Measurements from ENCODE around the gene SMTN. TPM values are rescaled to one million over a fixed set of nuclear protein-coding genes. Genes with fewer than 3 reads are reported as not detected.

Gene SMTN
- total and polyA plus RNA-seq, 9 of the 15 experiments (the other 6 are each of a cell fraction or from before 2014, with no cell fraction given), result 2.5 to 41.1 (median 16.1) TPM

DNA sequence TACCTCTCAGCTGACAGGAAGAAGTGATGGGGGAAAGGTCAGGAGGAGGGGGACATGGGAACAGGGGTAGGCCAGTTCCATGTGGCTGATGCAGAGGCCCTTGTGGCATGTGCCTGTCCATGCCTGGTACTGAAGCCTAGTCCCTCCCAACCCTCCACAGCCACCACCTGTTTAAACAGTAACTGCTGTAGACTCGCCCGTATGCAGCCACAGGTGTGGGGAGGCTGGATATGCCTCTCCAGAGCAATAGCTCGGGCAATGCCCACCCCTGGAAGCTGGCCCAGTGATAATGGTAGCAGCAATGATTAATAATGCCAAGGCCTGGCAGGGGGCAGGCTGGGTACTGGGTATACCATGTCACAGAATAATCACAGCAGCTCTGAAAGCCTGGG, 2.3 kb downstream of the SMTN start:
- Histone ChIP-seq H3K27me3 (ENCODE audit: control insufficient read depth in 2 of 2, insufficient read depth in 2 of 2, low read length in 2 of 2) (no peaks in the 10 kb centered on the region), H3K27ac (ENCODE audit: extremely low read depth, low read depth, low read length) (no peak overlapping the region), H2AFZ (ENCODE audit: low read depth, low read length) (no peak overlapping the region), H3K9me1 (ENCODE audit: control insufficient read depth, insufficient read depth, low read length) (peaks cover 5% of the 10 kb centered on the region), H3K79me2 (ENCODE audit: control insufficient read depth, insufficient read depth, low read length) (peaks cover 22% of the 10 kb centered on the region), H4K20me1 (replicated peaks; ENCODE audit: control insufficient read depth, insufficient read depth, low read length) (no peaks in the 10 kb centered on the region), H3K4me2 (ENCODE audit: insufficient read depth, low read length) (peak overlapping the region; percentile 93), H3K4me1 (replicated peaks in 1 of 2; ENCODE audit: control insufficient read depth in 2 of 2, insufficient read depth in 2 of 2, low read length in 2 of 2) (peaks cover 36 to 66% of the 10 kb centered on the region in 2 experiments), H3K9me3 (replicated peaks; ENCODE audit: control insufficient read depth, insufficient read depth, low read depth, low read length) (no peaks in the 10 kb centered on the region), H3K4me3 (peak overlapping the region; percentile 66; the same call in 1 of the 2 replicates), H3K9ac (ENCODE audit: insufficient read depth in 1 of 2, low read depth in 2 of 2, low read length in 2 of 2) (peak overlapping the region; percentile 92 to 98), H3K36me3 (ENCODE audit: control insufficient read depth, insufficient read depth, low read length) (peaks cover 8% of the 10 kb centered on the region; the same call in 2 of the 3 replicates)
- 100% methylated on average over 1 of the region's 3 CpGs for WGBS (ENCODE audit: insufficient coverage, low coverage, missing lambda C conversion rate)
- DNase-seq (ENCODE audit: extremely low read depth in 1 of 4, low spot score in 3 of 4) (no peak), FAIRE-seq (no peak), ATAC-seq (no peak)
- ChIA-PET POLR2A (interaction anchor here (0.6 to 2.9 kb wide), 8 partner anchors 12 to 138 kb away, joined by 3 to 18 read pairs (median 4); partner anchors contain the start of genes MORC2 and TUG1), CTCF (ENCODE audit: low intra/inter-chr PET ratio) (interaction anchor here (1.2 kb wide), 1 partner anchor 135 kb away, joined by 5 read pairs; no protein-coding TSS in a partner anchor)
- intact Hi-C loops (cut with micrococcal nuclease), result no loop called here
- TF ChIP-seq ZNF436 (CRISPR knock-in tag; IDR thresholded peaks at IDR 0.05) (no peak), ZNF3 (CRISPR knock-in tag; IDR thresholded peaks at IDR 0.05) (no peak)
- BruUV-seq (replicated peaks), result no TSS peak
- in situ Hi-C loops (cut with MboI), result loop anchor here (10.0 kb wide), 1 partner anchor 319 kb away; no protein-coding TSS in a partner anchor

GRCh38 chr22:31083923-31084810, 3.0 kb downstream of the SMTN start:
- POLR2A ChIA-PET, result interaction anchor here (0.6 to 2.9 kb wide), 10 partner anchors 11 to 268 kb away, joined by 3 to 18 read pairs (median 5); partner anchors contain the start of genes MORC2, PIK3IP1, SELENOM and TUG1

More at GRCh38 chr22:31083923-31084810, 3.0 kb downstream of the SMTN start:
- in situ Hi-C loops (cut with MboI), result loop anchor here (10.0 kb wide), 1 partner anchor 319 kb away; no protein-coding TSS in a partner anchor
- Histone ChIP-seq H3K27me3 (ENCODE audit: control insufficient read depth in 2 of 2, insufficient read depth in 2 of 2, low read length in 2 of 2) (no peaks in the 10 kb centered on the region), H3K27ac (ENCODE audit: extremely low read depth, low read depth, low read length) (peak overlapping the region; percentile 98), H3K9ac (ENCODE audit: insufficient read depth in 1 of 2, low read depth in 2 of 2, low read length in 2 of 2) (peak overlapping the region; percentile 92 to 98), H3K9me1 (ENCODE audit: control insufficient read depth, insufficient read depth, low read length) (peaks cover 5% of the 10 kb centered on the region), H3K36me3 (ENCODE audit: control insufficient read depth, insufficient read depth, low read length) (peaks cover 14% of the 10 kb centered on the region; the same call in 2 of the 3 replicates), H3K9me3 (replicated peaks; ENCODE audit: control insufficient read depth, insufficient read depth, low read depth, low read length) (no peaks in the 10 kb centered on the region), H2AFZ (ENCODE audit: low read depth, low read length) (peak overlapping the region; percentile 94), H3K4me2 (ENCODE audit: insufficient read depth, low read length) (peak overlapping the region; percentile 93), H4K20me1 (replicated peaks; ENCODE audit: control insufficient read depth, insufficient read depth, low read length) (no peaks in the 10 kb centered on the region), H3K4me1 (replicated peaks in 1 of 2; ENCODE audit: control insufficient read depth in 2 of 2, insufficient read depth in 2 of 2, low read length in 2 of 2) (peaks cover 36 to 71% of the 10 kb centered on the region in 2 experiments), H3K4me3 (peak overlapping the region; percentile 66), H3K79me2 (ENCODE audit: control insufficient read depth, insufficient read depth, low read length) (peaks cover 22% of the 10 kb centered on the region)
- TF ChIP-seq NR2C2 (CRISPR knock-in tag; IDR thresholded peaks at IDR 0.05) (no peak), NR2C2 (tag; IDR thresholded peaks at IDR 0.05) (0 out of 2 replicates have a peak, but pooled peaks have one; percentile 33), TRIM24 (IDR thresholded peaks at IDR 0.05) (no peak), MAFK (IDR thresholded peaks at IDR 0.05; ENCODE audit: low read length) (no peak), HNRNPLL (IDR thresholded peaks at IDR 0.05; ENCODE audit: low read depth, low read length, poor library complexity, severe bottlenecking) (peak; percentile 2), SUPT5H (IDR thresholded peaks at IDR 0.05) (0 out of 2 replicates have a peak, but pooled peaks have one; percentile 66), SMAD1 (IDR thresholded peaks at IDR 0.05; ENCODE audit: low read depth, low read length, partially characterized antibody) (peak; percentile 43), PHF8 (IDR thresholded peaks at IDR 0.05; ENCODE audit: borderline replicate concordance, low read length) (peak; percentile 77; the same call in 1 of the 2 replicates), MTA2 (IDR thresholded peaks at IDR 0.05; ENCODE audit: low read depth) (no peak), KDM5B (IDR thresholded peaks at IDR 0.05; ENCODE audit: insufficient replicate concordance, low read depth, low read length) (peak; percentile 68)
- TF ChIP-seq, protein P1, sequence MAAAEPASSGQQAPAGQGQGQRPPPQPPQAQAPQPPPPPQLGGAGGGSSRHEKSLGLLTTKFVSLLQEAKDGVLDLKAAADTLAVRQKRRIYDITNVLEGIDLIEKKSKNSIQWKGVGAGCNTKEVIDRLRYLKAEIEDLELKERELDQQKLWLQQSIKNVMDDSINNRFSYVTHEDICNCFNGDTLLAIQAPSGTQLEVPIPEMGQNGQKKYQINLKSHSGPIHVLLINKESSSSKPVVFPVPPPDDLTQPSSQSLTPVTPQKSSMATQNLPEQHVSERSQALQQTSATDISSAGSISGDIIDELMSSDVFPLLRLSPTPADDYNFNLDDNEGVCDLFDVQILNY (CRISPR knock-in tag; IDR thresholded peaks at IDR 0.05), result 0 out of 2 replicates have a peak, but pooled peaks have one; percentile 47
- DNase-seq (ENCODE audit: extremely low read depth in 1 of 4, low spot score in 3 of 4) (peak in 2 of 4 experiments; percentile 38 to 47), FAIRE-seq (peak; percentile 66), ATAC-seq (peak; percentile 8; the same call in 2 of the 3 replicates)
- intact Hi-C loops (cut with micrococcal nuclease), result loop anchor here (2.0 kb wide), 2 partner anchors 115 to 135 kb away; partner anchors contain the start of genes MORC2 and TUG1
- CTCF ChIA-PET (ENCODE audit: low intra/inter-chr PET ratio), result interaction anchor here (4.0 kb wide), 1 partner anchor 136 kb away, joined by 21 read pairs; no protein-coding TSS in a partner anchor
- WGBS (ENCODE audit: insufficient coverage, low coverage, missing lambda C conversion rate), result 1% methylated on average over 14 of the region's 18 CpGs
- BruUV-seq (replicated peaks), result TSS peak; percentile 91

Measured in K562 (cell line).